ENCODE measurements around the gene DNAJC11. TPM values are rescaled to one million over a fixed set of nuclear protein-coding genes. Genes with fewer than 3 reads are reported as not detected.
"Not testable (repeated sequence)": the region's sequence is repeated elsewhere in the genome, so short reads cannot be mapped to it uniquely, and the experiment has no call there.

DNAJC11 gene
- total RNA-seq, 2 donors from 2014 or later: 78.0 to 101 TPM

DNA sequence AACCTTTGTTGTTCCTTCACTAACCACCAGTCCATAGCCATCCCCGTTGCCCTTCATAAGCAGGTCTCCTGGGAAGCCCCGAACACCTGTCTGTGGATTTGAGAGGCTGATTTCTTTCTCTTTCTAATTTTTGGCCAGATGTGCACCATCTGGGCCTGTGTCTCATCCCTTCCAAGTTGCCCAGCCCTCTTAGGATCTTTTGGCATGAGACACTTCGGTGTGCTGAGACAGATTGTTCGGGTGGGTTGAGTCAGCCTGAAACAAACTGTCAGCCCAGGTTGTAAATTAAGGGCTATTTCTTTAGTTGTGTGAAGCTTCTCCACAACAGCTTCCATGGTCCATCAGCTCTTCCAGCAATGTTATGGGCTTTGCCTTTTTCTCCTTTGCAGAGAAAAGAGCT is 1.4 kb upstream of the DNAJC11 start:
- no peak for DNase-seq
- intact Hi-C loops (cut with DNase I, micrococcal nuclease): no loop called here
- no peak for ATAC-seq

DNA sequence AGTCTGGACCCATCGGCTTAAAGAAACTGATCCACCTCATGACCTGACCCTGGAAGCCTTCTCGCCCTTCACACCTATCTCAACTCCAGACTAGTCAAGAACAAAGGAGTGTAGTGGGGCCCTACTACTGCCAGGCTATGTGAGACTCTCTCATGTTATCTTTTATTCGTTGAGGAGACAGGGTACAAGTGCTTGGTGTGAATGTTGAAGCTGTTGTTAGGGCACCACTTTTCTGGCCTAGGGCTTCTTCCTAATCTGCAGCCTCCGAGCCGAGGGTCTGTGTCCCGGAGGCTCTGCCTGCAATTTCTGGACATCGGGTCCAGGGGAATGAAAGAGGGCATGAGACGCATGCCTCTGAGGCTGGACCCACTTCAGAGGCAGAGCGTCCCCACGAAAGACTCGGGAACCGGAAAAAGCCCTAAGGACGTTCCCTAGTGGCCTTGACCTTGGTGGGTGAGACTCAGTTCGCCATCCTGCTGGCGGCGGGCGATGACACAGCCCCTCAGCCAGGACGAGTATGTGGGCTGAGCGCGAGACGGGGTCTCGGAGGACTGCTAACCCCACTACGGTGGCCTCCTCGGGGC is 671 bp downstream of the DNAJC11 start:
- ATAC-seq (peak; percentile 15), DNase-seq (no peak)
- intact Hi-C loops (cut with DNase I, micrococcal nuclease): no loop called here

DNA sequence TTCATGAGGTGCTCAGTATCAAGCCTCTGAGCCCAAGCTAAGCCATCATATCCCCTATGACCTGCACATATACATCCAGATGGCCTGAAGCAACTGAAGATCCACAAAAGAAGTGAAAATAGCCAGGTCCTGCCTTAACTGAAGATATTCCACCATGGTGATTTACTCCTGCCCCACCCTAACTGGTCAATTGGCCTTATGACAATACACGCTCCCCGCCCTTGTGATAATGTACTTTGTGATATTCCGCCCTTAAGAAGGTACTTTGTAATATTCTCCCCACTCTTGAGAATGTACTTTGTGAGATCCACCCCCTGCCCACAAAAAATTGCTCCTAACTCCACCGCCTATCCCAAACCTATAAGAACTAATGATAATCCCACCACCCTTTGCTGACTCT is 1.7 kb downstream of the DNAJC11 start:
- ATAC-seq: peak; percentile 53
- DNase-seq; intact Hi-C loops (cut with DNase I, micrococcal nuclease): not testable (repeated sequence)

- DNase-seq (no peak), ATAC-seq (no peak)
- intact Hi-C loops (cut with DNase I, micrococcal nuclease): no loop called here
Measured at GRCh38 chr1:6695868-6696267, 5.7 kb downstream of the DNAJC11 start.

GRCh38 chr1:6694121-6694713 is 7.4 kb downstream of the DNAJC11 start:
- intact Hi-C loops (cut with DNase I, micrococcal nuclease): no loop called here
- DNase-seq (no peak), ATAC-seq (no peak)

DNA sequence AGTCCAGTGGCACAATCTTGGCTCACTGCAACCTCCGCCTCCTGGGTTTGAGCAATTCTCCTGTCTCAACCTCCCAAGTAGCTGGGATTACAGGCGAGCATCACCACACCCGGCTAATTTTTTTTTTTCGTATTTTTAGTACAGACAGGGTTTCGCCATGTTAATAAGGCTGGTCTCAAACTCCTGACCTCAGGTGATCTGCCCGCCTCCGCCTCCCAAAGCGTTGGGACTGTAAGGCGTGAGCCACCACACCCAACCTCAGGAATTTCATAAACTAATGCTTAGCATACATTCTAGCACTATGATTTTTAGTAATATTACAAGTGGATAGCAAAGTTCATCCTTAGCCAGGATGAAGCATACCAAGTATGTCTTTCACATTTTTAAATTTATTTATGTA is 8.7 kb downstream of the DNAJC11 start:
- DNase-seq (no peak), ATAC-seq (no peak)
- intact Hi-C loops (cut with DNase I, micrococcal nuclease): no loop called here

- DNase-seq (no peak), ATAC-seq (no peak)
- intact Hi-C loops (cut with DNase I, micrococcal nuclease): no loop called here
Measured at GRCh38 chr1:6691507-6691906, 10.1 kb downstream of the DNAJC11 start.

DNA sequence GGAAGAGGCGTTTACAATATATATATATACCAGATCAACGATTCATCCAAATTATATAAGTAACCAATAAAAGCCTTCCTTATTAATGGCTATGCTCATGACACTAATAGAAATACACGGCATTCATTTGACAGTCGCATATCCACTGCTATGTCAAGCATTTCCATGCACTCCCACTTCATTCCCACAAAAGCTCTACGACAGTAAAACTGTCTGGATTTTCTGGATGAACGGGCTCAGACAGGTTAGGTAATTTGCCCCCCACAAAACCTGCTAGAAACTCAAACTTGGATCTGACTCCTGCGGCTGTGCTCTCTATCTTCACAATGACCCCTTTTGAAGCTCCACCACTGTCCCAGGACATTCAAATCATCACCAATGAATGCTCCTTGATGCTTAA is 11.4 kb downstream of the DNAJC11 start:
- no peak for ATAC-seq
- DNase-seq: no peak
- intact Hi-C loops (cut with DNase I, micrococcal nuclease): no loop called here

GRCh38 chr1:6688757-6689156 is 12.9 kb downstream of the DNAJC11 start:
- DNase-seq (no peak), ATAC-seq (no peak)

GRCh38 chr1:6688001-6688400 is 13.6 kb downstream of the DNAJC11 start:
- ATAC-seq (no peak), DNase-seq (no peak)
- intact Hi-C loops (cut with DNase I, micrococcal nuclease): no loop called here

More at GRCh38 chr1:6688757-6689156, 12.9 kb downstream of the DNAJC11 start:
- intact Hi-C loops (cut with DNase I, micrococcal nuclease): no loop called here

DNA sequence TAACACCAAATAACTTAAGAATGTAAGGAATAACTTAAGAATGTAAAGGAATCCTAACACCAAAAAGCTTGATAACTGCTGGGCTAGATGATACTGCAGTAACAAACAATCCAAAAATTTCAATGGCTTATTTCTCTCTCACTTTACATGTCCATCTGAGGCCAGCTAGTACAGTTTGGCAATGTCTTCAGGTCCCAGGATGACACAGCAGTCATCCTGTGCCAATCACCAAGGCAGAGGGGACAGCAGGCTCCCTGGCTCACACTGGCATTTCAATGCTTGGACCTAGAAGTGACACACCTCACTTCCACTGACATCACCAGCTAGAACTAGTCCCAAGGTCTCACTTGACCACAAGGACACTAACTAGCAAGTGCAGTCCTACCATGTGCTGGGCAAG is 15.3 kb downstream of the DNAJC11 start:
- ATAC-seq: no peak
- intact Hi-C loops (cut with DNase I, micrococcal nuclease): no loop called here
- no peak for DNase-seq

DNA sequence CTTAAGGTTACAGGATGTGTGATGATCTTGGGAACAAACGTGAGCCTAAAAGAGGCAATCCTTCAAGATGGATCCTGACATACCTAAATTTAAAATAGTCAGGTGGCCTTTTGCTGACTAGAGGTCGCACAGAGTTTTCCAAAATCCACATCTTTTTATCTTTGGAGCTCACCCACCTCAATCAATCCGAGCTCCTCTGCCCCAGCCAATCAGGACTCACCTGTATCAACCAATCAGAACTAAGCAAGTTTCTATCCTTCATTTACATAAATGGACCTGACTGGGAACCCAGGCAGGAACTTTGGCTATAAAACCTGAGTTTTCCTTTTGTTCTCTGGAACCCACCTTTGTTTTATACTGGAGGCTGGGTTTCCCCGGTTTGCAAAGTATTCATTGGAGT is 16.2 kb downstream of the DNAJC11 start:
- intact Hi-C loops (cut with DNase I, micrococcal nuclease): no loop called here
- ATAC-seq: no peak
- no peak for DNase-seq

DNA sequence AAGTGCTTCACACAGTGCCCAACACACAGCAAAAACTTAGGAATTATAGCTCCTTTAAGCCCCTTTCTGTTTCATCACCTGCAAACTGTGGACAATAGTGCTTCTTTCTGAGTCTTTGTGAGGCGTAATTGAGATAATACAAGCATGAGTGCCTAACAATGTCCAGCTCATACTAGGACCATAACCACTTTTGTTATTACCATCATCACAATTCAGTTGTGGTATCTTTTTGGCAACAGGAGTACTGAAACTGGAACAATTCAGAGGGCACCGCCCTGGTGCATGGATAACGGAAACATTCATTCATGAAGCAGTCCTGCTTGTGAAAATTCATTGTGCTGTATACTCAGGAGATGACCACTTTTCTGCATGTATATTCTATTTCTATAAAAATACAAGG is 18.2 kb downstream of the DNAJC11 start:
- DNase-seq (no peak), ATAC-seq (no peak)
- intact Hi-C loops (cut with DNase I, micrococcal nuclease): no loop called here

GRCh38 chr1:6675941-6676340 is 25.7 kb downstream of the DNAJC11 start:
- no peak for DNase-seq
- ATAC-seq: no peak
- intact Hi-C loops (cut with DNase I, micrococcal nuclease): no loop called here

- intact Hi-C loops (cut with DNase I, micrococcal nuclease): no loop called here
- DNase-seq: no peak
- no peak for ATAC-seq
Measured at GRCh38 chr1:6674771-6675170, 26.8 kb downstream of the DNAJC11 start.

DNA sequence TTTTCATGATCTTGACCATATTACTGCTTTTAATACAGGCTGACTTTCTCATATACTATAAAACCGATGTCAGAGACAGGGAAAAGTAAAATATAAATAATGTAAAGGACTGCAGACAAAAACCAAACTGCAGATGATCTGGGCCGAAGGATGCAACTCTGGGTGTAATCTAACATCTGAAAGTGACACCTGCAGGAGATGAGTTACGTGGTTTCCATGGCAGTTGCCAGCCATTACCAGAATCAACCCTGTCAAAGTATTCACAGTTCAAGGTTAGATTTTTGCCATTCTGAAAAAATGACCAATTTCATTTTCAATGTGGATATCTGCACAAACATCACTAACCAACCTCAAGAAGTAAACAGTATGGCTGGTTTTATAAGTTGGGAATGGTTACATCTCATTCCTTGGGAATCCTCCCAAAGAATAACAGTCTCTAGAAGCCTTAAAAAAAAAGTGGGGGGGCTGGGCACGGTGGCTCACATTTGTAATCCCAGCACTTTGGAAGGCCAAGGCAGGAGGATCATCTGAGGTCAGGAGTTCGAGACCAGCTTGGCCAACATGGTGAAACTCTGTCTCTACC is 27.7 kb downstream of the DNAJC11 start:
- intact Hi-C loops (cut with DNase I, micrococcal nuclease): no loop called here
- DNase-seq (no peak), ATAC-seq (no peak)

GRCh38 chr1:6672558-6672957 is 29.1 kb downstream of the DNAJC11 start:
- no peak for DNase-seq
- intact Hi-C loops (cut with DNase I, micrococcal nuclease): no loop called here
- ATAC-seq: no peak

DNA sequence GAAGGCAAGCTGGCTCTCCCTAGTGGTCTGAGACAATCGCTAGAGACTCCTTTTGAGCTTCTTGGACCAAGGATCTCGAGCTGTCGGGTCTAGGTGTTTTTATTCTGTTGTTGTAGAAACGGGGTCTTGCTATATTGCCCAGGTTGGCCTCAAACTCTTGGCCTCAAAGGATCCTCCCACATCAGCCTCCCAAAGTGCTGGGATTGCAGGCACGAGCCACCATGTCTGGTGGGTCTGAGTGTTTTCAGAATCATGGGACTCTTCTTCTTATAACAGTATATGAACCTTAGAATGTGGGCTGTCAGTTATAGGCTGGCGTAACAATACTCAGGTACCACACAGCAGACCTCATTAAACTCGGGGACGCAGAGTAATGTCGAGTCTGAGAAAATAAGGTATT is 33.1 kb downstream of the DNAJC11 start:
- intact Hi-C loops (cut with DNase I, micrococcal nuclease): no loop called here
- ATAC-seq (no peak), DNase-seq (no peak)

DNA sequence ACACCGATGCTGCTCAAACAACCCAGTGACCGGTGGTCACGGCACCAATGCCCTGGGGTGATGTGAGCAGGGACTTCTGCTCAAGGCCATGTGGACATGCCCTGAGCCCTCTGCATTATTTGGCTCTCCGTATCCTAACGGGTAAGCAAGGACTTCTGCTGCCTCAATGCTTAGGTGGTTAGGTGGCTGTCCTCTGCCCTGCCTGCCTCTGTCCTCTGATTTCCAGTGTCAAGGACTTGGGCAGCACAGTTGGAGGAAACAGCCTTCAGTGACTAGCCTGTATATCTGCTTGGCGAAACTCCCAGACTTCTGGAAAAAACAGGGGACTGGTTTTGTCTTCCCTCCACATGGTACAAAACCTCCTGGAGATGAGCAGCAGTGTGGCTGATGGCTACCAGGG is 34.5 kb downstream of the DNAJC11 start:
- intact Hi-C loops (cut with DNase I, micrococcal nuclease): no loop called here
- DNase-seq: no peak

DNA sequence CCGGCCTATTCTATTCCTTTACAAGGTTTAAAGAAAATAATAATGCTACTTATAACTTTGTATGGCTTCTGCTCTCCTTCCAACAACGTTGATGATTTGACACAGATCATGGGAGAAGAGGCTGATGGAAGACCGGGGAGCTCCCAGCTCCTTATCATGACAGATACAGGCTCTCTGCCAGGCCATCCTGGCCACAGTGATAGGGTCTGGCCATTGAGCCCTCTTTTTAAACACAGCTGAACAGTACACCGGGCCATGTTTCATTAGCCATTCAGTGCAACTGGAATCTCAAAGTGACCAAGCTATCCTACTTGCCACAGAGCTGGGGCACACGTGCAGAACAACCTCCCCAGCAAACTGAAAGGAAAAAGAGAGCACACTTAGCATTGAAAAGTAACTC is 34.9 kb downstream of the DNAJC11 start:
- DNase-seq (no peak), ATAC-seq (no peak)
- intact Hi-C loops (cut with DNase I, micrococcal nuclease): no loop called here

More for the DNA sequence above, 34.5 kb downstream of the DNAJC11 start:
- ATAC-seq: no peak

DNA sequence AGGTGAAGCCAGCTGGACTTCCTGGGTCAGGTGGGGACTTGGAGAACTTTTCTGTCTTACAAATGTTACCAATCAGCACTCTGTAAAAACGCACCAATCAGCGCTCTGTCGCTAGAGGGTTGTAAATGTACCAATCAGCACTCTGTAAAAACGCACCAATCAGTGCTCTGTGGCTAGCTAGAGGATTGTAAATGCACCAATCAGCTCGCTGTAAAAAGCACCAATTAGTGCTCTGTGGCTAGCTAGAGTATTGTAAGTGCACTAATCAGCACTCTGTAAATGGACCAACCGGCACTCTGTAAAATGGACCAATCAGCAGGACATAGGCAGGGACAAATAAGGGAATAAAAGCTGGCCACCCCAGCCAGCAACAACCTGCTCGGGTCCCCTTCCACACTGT is 39.1 kb downstream of the DNAJC11 start:
- intact Hi-C loops (cut with DNase I, micrococcal nuclease); DNase-seq; ATAC-seq: not testable (repeated sequence)

Data from left colon (tissue), 2 donors.